GM23338 (cell line): ENCODE results near the gene TSPYL4. TPM values are rescaled to one million over a fixed set of nuclear protein-coding genes. Genes with fewer than 3 reads are reported as not detected.

Experiments
- ATAC-seq: fragments of 200-7000 bp; cut with Tn5 transposase; 3 replicates; pipeline ENCODE4 v1.9.1; 2020
- DNase-seq: peaks from one replicate; pipeline ENCODE4 v3.0.0-alpha.2; 2015; ENCODE audit warnings: low spot score
- H2AFZ ChIP-seq: fragments of 200-600 bp; sonication (generic); 2 replicates; pipeline ENCODE4 v1.8.0; 2016; ENCODE audit warnings: antibody characterized with exemption, mild to moderate bottlenecking, moderate library complexity
- H3F3A ChIP-seq: fragments of 200-600 bp; sonication (generic); replicated peaks from 2 replicates; pipeline ENCODE4 v1.8.0; 2017; ENCODE audit warnings: antibody characterized with exemption, mixed run types, low read depth
- H3K27ac ChIP-seq: fragments of 200-600 bp; sonication (generic); 2 replicates; pipeline ENCODE4 v1.6.1; 2016; ENCODE audit warnings: low read depth
- H3K27me3 ChIP-seq: fragments of 200-600 bp; sonication (generic); 2 replicates; pipeline ENCODE4 v1.8.0; 2016; ENCODE audit warnings: mild to moderate bottlenecking, mixed run types, moderate library complexity; ENCODE audit not compliant: insufficient read depth
- H3K36me3 ChIP-seq: fragments of 200-600 bp; sonication (generic); 2 replicates; pipeline ENCODE4 v1.8.0; 2016; ENCODE audit warnings: mild to moderate bottlenecking; ENCODE audit not compliant: insufficient read depth
- H3K4me1 ChIP-seq: fragments of 200-600 bp; sonication (generic); 2 replicates; pipeline ENCODE4 v1.8.0; 2016; ENCODE audit warnings: mild to moderate bottlenecking, moderate library complexity; ENCODE audit not compliant: insufficient read depth
- H3K4me2 ChIP-seq: fragments of 200-600 bp; sonication (generic); 2 replicates; pipeline ENCODE4 v1.7.1; 2017; ENCODE audit warnings: mixed run types
- H3K4me3 ChIP-seq: fragments of 200-600 bp; sonication (generic); 2 replicates; pipeline ENCODE4 v1.6.1; 2016; ENCODE audit warnings: mixed run types
- H3K79me2 ChIP-seq: fragments of 200-600 bp; sonication (generic); replicated peaks from 2 replicates; pipeline ENCODE4 v1.8.0; 2017; ENCODE audit warnings: mild to moderate bottlenecking; ENCODE audit not compliant: insufficient read depth
- H3K9me2 ChIP-seq: fragments of 200-600 bp; sonication (generic); 2 replicates; pipeline ENCODE4 v1.8.0; 2017; ENCODE audit not compliant: insufficient read depth
- H4K20me1 ChIP-seq: fragments of 200-600 bp; sonication (generic); replicated peaks from 2 replicates; pipeline ENCODE4 v1.8.0; 2017; ENCODE audit warnings: mild to moderate bottlenecking; ENCODE audit not compliant: insufficient read depth
- H3K27ac Mint-ChIP-seq: 2 replicates; pipeline ENCODE4 v1.8.0; 2020; ENCODE audit warnings: inconsistent platforms, mild to moderate bottlenecking, moderate library complexity, mixed read lengths
- H3K27me3 Mint-ChIP-seq: 3 replicates; pipeline ENCODE4 v1.8.0; 2022; ENCODE audit warnings: low read depth, mild to moderate bottlenecking, moderate library complexity, mixed read lengths, inconsistent platforms; ENCODE audit not compliant: insufficient read depth, poor library complexity
- H3K36me3 Mint-ChIP-seq: 3 replicates; pipeline ENCODE4 v1.8.0; 2021; ENCODE audit warnings: low read depth, mild to moderate bottlenecking, inconsistent platforms, moderate library complexity, mixed read lengths
- H3K4me1 Mint-ChIP-seq: 3 replicates; pipeline ENCODE4 v1.8.0; 2020; ENCODE audit warnings: mild to moderate bottlenecking, inconsistent platforms, mixed read lengths
- H3K4me3 Mint-ChIP-seq: 3 replicates; pipeline ENCODE4 v1.8.0; 2021; ENCODE audit warnings: moderate library complexity, mild to moderate bottlenecking, inconsistent platforms, mixed read lengths
- H3K9me3 Mint-ChIP-seq: 3 replicates; pipeline ENCODE4 v1.8.0; 2020; ENCODE audit warnings: moderate library complexity, mild to moderate bottlenecking, inconsistent platforms, mixed read lengths
- CREB1 ChIP-seq: fragments of 250-450 bp; sonication (Bioruptor Pico); IDR thresholded peaks from 2 replicates; pipeline ENCODE4 v1.5.0; 2020; ENCODE audit warnings: low read depth, mild to moderate bottlenecking, moderate library complexity
- EZH2phosphoT487 ChIP-seq: fragments of 200-600 bp; sonication (generic); IDR thresholded peaks from one replicate; pipeline ENCODE4 v1.8.1; 2018; ENCODE audit warnings: antibody characterized with exemption; ENCODE audit not compliant: unreplicated experiment
- STAT1 ChIP-seq: IDR thresholded peaks from one replicate; pipeline ENCODE4 v1.6.1; 2016; ENCODE audit warnings: antibody characterized with exemption; ENCODE audit not compliant: unreplicated experiment
- ZNF114 ChIP-seq: fragments of 250-450 bp; sonication (Bioruptor Pico); IDR thresholded peaks from 2 replicates; pipeline ENCODE4 v1.5.0; 2020; ENCODE audit warnings: mild to moderate bottlenecking, moderate library complexity
- ZNF331 ChIP-seq: fragments of 250-450 bp; sonication (Bioruptor Pico); IDR thresholded peaks from 2 replicates; pipeline ENCODE4 v1.5.0; 2020; ENCODE audit warnings: low read depth, mild to moderate bottlenecking, moderate library complexity
- polyA plus RNA-seq: library from polyadenylated mRNA; unstranded; fragments of >200 nt; fragmentation: Nextera tagmentation; extraction: Ambion mirVana; gene quantifications from 2 replicates; pipeline ENCODE4 v1.2.1, GENCODE V29; 2016
- total RNA-seq: library from RNA; depleted of rRNA; stranded (reverse); fragments of >200 nt; shearing (Covaris generic); gene quantifications from 2 replicates; pipeline ENCODE4 v1.2.3, GENCODE V29; 2014
- TF ChIP-seq, protein P1 (sequence below), 2 experiments: fragments of 200-600 bp in 1 of 2; sonication (generic) in 1 of 2; conservative IDR thresholded peaks; 2 replicates each; pipeline versions ENCODE4 v1.5.1 to v1.6.1; 2016 to 2017; ENCODE audit warnings: antibody characterized with exemption in 2 of 2, low read depth in 2 of 2, mild to moderate bottlenecking in 2 of 2, moderate library complexity in 1 of 2
- TF ChIP-seq, protein P2 (sequence below): IDR thresholded peaks from one replicate; pipeline ENCODE4 v1.6.1; 2018; ENCODE audit warnings: antibody characterized with exemption; ENCODE audit not compliant: unreplicated experiment
- TF ChIP-seq, protein P3 (sequence below): IDR thresholded peaks from 2 replicates; pipeline ENCODE4 v1.6.1; 2016; ENCODE audit warnings: antibody characterized with exemption
- TF ChIP-seq, protein P4 (sequence below): fragments of 250-450 bp; sonication (Bioruptor Pico); IDR thresholded peaks from 2 replicates; pipeline ENCODE4 v1.5.0; 2020; ENCODE audit warnings: mild to moderate bottlenecking, moderate library complexity

Gene TSPYL4
- total and polyA plus RNA-seq, 2 experiments from 2014 or later, result 13.2 to 19.8 TPM

DNA sequence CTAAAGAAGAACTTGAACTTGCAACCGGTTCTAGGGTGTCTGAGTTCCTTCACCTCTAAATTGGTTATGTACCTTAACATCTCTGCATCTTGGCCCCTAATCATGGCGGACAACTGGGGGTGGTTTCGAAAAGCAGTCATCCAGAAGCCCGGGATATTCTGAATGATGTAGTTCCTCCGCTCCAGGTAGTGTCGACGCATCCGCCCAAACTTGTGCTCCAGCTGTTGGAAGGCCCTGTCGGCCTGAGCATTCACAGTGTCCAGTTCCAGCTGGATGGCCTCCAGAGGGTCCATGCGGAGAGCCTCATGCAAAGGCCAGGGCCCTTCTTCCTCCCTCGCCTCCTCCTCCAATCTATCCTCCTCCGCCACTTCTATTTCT is 25.0 kb upstream of the TSPYL4 start (continued):
- TF ChIP-seq ZNF331 (CRISPR knock-in tag) (no peak), STAT1 (no peak), CREB1 (CRISPR knock-in tag) (no peak), EZH2phosphoT487 (no peak)
- TF ChIP-seq, protein P1, sequence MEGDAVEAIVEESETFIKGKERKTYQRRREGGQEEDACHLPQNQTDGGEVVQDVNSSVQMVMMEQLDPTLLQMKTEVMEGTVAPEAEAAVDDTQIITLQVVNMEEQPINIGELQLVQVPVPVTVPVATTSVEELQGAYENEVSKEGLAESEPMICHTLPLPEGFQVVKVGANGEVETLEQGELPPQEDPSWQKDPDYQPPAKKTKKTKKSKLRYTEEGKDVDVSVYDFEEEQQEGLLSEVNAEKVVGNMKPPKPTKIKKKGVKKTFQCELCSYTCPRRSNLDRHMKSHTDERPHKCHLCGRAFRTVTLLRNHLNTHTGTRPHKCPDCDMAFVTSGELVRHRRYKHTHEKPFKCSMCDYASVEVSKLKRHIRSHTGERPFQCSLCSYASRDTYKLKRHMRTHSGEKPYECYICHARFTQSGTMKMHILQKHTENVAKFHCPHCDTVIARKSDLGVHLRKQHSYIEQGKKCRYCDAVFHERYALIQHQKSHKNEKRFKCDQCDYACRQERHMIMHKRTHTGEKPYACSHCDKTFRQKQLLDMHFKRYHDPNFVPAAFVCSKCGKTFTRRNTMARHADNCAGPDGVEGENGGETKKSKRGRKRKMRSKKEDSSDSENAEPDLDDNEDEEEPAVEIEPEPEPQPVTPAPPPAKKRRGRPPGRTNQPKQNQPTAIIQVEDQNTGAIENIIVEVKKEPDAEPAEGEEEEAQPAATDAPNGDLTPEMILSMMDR (conservative IDR thresholded peaks at IDR 0.05; ENCODE audit: low read depth in 2 of 2), result no peak
- TF ChIP-seq, protein P2, sequence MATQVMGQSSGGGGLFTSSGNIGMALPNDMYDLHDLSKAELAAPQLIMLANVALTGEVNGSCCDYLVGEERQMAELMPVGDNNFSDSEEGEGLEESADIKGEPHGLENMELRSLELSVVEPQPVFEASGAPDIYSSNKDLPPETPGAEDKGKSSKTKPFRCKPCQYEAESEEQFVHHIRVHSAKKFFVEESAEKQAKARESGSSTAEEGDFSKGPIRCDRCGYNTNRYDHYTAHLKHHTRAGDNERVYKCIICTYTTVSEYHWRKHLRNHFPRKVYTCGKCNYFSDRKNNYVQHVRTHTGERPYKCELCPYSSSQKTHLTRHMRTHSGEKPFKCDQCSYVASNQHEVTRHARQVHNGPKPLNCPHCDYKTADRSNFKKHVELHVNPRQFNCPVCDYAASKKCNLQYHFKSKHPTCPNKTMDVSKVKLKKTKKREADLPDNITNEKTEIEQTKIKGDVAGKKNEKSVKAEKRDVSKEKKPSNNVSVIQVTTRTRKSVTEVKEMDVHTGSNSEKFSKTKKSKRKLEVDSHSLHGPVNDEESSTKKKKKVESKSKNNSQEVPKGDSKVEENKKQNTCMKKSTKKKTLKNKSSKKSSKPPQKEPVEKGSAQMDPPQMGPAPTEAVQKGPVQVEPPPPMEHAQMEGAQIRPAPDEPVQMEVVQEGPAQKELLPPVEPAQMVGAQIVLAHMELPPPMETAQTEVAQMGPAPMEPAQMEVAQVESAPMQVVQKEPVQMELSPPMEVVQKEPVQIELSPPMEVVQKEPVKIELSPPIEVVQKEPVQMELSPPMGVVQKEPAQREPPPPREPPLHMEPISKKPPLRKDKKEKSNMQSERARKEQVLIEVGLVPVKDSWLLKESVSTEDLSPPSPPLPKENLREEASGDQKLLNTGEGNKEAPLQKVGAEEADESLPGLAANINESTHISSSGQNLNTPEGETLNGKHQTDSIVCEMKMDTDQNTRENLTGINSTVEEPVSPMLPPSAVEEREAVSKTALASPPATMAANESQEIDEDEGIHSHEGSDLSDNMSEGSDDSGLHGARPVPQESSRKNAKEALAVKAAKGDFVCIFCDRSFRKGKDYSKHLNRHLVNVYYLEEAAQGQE, result no peak

DNA sequence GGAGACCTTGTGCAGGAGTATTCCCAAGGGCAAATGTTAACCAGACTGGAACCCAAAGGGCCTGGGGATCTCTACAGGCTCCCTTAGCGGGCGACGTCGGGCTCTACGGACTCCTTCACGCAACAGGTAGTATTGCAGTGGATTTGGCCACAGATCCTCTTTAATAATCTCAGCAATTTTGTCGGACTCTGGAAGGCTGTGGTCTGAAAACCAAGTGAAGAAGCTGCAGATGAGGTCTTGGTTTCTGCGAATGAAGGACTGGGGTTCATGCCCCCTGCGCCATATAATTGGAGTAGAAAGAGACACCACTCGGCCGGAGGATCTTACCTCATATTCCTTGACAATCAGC is 24.6 kb upstream of the TSPYL4 start:
- no peaks in the 10 kb centered on the region for H3K9me2 ChIP-seq
- DNase-seq, result no peak
- no peaks in the 10 kb centered on the region for H3K36me3 ChIP-seq
- H3K36me3 Mint-ChIP-seq, result peaks cover 30% of the 10 kb centered on the region
- H3K27ac Mint-ChIP-seq, result peak overlapping the region; percentile 100
- no peaks in the 10 kb centered on the region for H3K27me3 ChIP-seq
- no peak overlapping the region for H2AFZ ChIP-seq
- TF ChIP-seq, protein P3, sequence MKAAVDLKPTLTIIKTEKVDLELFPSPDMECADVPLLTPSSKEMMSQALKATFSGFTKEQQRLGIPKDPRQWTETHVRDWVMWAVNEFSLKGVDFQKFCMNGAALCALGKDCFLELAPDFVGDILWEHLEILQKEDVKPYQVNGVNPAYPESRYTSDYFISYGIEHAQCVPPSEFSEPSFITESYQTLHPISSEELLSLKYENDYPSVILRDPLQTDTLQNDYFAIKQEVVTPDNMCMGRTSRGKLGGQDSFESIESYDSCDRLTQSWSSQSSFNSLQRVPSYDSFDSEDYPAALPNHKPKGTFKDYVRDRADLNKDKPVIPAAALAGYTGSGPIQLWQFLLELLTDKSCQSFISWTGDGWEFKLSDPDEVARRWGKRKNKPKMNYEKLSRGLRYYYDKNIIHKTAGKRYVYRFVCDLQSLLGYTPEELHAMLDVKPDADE, result no peak
- TF ChIP-seq ZNF114 (CRISPR knock-in tag) (no peak), STAT1 (no peak), EZH2phosphoT487 (no peak), CREB1 (CRISPR knock-in tag) (no peak)
- TF ChIP-seq, protein P1 (conservative IDR thresholded peaks at IDR 0.05; ENCODE audit: low read depth in 2 of 2), result no peak
- TF ChIP-seq, protein P4, sequence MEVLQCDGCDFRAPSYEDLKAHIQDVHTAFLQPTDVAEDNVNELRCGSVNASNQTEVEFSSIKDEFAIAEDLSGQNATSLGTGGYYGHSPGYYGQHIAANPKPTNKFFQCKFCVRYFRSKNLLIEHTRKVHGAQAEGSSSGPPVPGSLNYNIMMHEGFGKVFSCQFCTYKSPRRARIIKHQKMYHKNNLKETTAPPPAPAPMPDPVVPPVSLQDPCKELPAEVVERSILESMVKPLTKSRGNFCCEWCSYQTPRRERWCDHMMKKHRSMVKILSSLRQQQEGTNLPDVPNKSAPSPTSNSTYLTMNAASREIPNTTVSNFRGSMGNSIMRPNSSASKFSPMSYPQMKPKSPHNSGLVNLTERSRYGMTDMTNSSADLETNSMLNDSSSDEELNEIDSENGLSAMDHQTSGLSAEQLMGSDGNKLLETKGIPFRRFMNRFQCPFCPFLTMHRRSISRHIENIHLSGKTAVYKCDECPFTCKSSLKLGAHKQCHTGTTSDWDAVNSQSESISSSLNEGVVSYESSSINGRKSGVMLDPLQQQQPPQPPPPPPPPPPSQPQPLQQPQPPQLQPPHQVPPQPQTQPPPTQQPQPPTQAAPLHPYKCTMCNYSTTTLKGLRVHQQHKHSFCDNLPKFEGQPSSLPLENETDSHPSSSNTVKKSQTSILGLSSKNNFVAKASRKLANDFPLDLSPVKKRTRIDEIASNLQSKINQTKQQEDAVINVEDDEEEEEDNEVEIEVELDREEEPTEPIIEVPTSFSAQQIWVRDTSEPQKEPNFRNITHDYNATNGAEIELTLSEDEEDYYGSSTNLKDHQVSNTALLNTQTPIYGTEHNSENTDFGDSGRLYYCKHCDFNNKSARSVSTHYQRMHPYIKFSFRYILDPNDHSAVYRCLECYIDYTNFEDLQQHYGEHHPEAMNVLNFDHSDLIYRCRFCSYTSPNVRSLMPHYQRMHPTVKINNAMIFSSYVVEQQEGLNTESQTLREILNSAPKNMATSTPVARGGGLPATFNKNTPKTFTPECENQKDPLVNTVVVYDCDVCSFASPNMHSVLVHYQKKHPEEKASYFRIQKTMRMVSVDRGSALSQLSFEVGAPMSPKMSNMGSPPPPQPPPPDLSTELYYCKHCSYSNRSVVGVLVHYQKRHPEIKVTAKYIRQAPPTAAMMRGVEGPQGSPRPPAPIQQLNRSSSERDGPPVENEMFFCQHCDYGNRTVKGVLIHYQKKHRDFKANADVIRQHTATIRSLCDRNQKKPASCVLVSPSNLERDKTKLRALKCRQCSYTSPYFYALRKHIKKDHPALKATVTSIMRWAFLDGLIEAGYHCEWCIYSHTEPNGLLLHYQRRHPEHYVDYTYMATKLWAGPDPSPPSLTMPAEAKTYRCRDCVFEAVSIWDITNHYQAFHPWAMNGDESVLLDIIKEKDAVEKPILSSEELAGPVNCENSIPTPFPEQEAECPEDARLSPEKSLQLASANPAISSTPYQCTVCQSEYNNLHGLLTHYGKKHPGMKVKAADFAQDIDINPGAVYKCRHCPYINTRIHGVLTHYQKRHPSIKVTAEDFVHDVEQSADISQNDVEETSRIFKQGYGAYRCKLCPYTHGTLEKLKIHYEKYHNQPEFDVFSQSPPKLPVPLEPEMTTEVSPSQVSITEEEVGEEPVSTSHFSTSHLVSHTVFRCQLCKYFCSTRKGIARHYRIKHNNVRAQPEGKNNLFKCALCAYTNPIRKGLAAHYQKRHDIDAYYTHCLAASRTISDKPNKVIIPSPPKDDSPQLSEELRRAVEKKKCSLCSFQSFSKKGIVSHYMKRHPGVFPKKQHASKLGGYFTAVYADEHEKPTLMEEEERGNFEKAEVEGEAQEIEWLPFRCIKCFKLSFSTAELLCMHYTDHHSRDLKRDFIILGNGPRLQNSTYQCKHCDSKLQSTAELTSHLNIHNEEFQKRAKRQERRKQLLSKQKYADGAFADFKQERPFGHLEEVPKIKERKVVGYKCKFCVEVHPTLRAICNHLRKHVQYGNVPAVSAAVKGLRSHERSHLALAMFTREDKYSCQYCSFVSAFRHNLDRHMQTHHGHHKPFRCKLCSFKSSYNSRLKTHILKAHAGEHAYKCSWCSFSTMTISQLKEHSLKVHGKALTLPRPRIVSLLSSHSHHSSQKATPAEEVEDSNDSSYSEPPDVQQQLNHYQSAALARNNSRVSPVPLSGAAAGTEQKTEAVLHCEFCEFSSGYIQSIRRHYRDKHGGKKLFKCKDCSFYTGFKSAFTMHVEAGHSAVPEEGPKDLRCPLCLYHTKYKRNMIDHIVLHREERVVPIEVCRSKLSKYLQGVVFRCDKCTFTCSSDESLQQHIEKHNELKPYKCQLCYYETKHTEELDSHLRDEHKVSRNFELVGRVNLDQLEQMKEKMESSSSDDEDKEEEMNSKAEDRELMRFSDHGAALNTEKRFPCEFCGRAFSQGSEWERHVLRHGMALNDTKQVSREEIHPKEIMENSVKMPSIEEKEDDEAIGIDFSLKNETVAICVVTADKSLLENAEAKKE (CRISPR knock-in tag), result no peak
- peak overlapping the region; percentile 85 for H3K4me2 ChIP-seq
- 0 out of 2 replicates have a peak overlapping the region, but pooled peaks have one; percentile 90 for H3K27ac ChIP-seq
- H3K4me1 ChIP-seq, result peaks cover 21% of the 10 kb centered on the region
- H3K4me3 ChIP-seq, result peak overlapping the region; percentile 84
- H3K4me3 Mint-ChIP-seq, result peak overlapping the region; percentile 93
- peaks cover 11% of the 10 kb centered on the region for H4K20me1 ChIP-seq
- peaks cover 43% of the 10 kb centered on the region for H3K4me1 Mint-ChIP-seq
- H3K79me2 ChIP-seq, result peaks cover 50% of the 10 kb centered on the region
- H3K9me3 Mint-ChIP-seq, result no peaks in the 10 kb centered on the region
- ATAC-seq, result no peak
- H3F3A ChIP-seq, result no peaks in the 10 kb centered on the region
- H3K27me3 Mint-ChIP-seq, result peaks cover 6% of the 10 kb centered on the region
